KMS-11 (cell line): ENCODE results near the gene THSD8.
A peak's percentile ranks its signal among the peaks of the same experiment; 100 is the strongest.
"Not testable (repeated sequence)": the region's sequence is repeated elsewhere in the genome, so short reads cannot be mapped to it uniquely, and the experiment has no call there.

ENCODE experiments used
- H2AFZ ChIP-seq: fragments of 200-600 bp; sonication (generic); 2 replicates; pipeline ENCODE4 v1.6.1; 2016; ENCODE audit warnings: antibody characterized with exemption, mixed run types, low read depth
- H3K27ac ChIP-seq: fragments of 200-600 bp; sonication (generic); 2 replicates; pipeline ENCODE4 v1.6.1; 2016; ENCODE audit warnings: mild to moderate bottlenecking, mixed run types
- H3K27me3 ChIP-seq: fragments of 200-600 bp; sonication (generic); 2 replicates; pipeline ENCODE4 v1.6.1; 2017; ENCODE audit warnings: mild to moderate bottlenecking, low read depth, mixed run types, moderate library complexity; ENCODE audit not compliant: insufficient read depth
- H3K36me3 ChIP-seq: fragments of 200-600 bp; sonication (generic); 2 replicates; pipeline ENCODE4 v1.6.1; 2017; ENCODE audit warnings: mild to moderate bottlenecking, mixed run types; ENCODE audit not compliant: insufficient read depth
- H3K4me1 ChIP-seq: fragments of 200-600 bp; sonication (generic); 2 replicates; pipeline ENCODE4 v1.6.1; 2016; ENCODE audit warnings: mild to moderate bottlenecking, low read depth, mixed run types; ENCODE audit not compliant: poor library complexity, severe bottlenecking
- H3K4me2 ChIP-seq: fragments of 200-600 bp; sonication (generic); 2 replicates; pipeline ENCODE4 v1.7.0; 2016; ENCODE audit warnings: mild to moderate bottlenecking, mixed run types
- H3K4me3 ChIP-seq: fragments of 200-600 bp; sonication (generic); IDR thresholded peaks from 2 replicates; pipeline ENCODE4 v1.6.1; 2017; ENCODE audit warnings: low read depth, low read length, mixed read lengths; ENCODE audit not compliant: insufficient read depth
- H3K79me2 ChIP-seq: fragments of 200-600 bp; sonication (generic); 2 replicates; pipeline ENCODE4 v1.6.1; 2016; ENCODE audit warnings: low read depth, mixed run types; ENCODE audit not compliant: insufficient read depth
- H3K9ac ChIP-seq: fragments of 200-600 bp; sonication (generic); 2 replicates; pipeline ENCODE4 v1.6.1; 2016; ENCODE audit warnings: mild to moderate bottlenecking, mixed run types
- H4K20me1 ChIP-seq: fragments of 200-600 bp; sonication (generic); 2 replicates; pipeline ENCODE4 v1.6.1; 2016; ENCODE audit warnings: mild to moderate bottlenecking, mixed run types; ENCODE audit not compliant: insufficient read depth
- CTCF ChIP-seq: fragments of 200-600 bp; sonication (generic); conservative IDR thresholded peaks from 2 replicates; pipeline ENCODE4 v1.6.1; 2017; ENCODE audit warnings: low read depth, mild to moderate bottlenecking, antibody characterized with exemption, low read length, moderate library complexity, mixed read lengths

The THSD8 gene

GRCh38 chr19:12796146-12797071 lies 5.5 kb upstream of the THSD8 start:
- H4K20me1 ChIP-seq: no peaks in the 10 kb centered on the region
- peaks cover 19% of the 10 kb centered on the region for H3K79me2 ChIP-seq
- TF ChIP-seq CTCF: peak; percentile 89
- no peak overlapping the region for H3K27ac ChIP-seq
- H3K27me3 ChIP-seq: peaks cover 1% of the 10 kb centered on the region; the same call in 1 of the 2 replicates
- no peak overlapping the region for H3K4me3 ChIP-seq
- H3K4me1 ChIP-seq: peaks cover 22% of the 10 kb centered on the region
- peak overlapping the region; percentile 66; the same call in 1 of the 2 replicates for H2AFZ ChIP-seq
- no peaks in the 10 kb centered on the region for H3K36me3 ChIP-seq
- peak overlapping the region; percentile 53 for H3K4me2 ChIP-seq
- H3K9ac ChIP-seq: no peak overlapping the region

GRCh38 chr19:12797141-12797587 lies 4.7 kb upstream of the THSD8 start:
- Histone ChIP-seq H3K36me3 (no peaks in the 10 kb centered on the region), H3K9ac (no peak overlapping the region), H3K4me3 (no peak overlapping the region), H4K20me1 (no peaks in the 10 kb centered on the region), H3K4me2 (no peak overlapping the region), H3K79me2 (peaks cover 12% of the 10 kb centered on the region), H3K4me1 (peaks cover 22% of the 10 kb centered on the region), H3K27me3 (peaks cover 7% of the 10 kb centered on the region), H2AFZ (no peak overlapping the region), H3K27ac (no peak overlapping the region)
- TF ChIP-seq CTCF: no peak

- not testable (repeated sequence) for H3K27ac ChIP-seq, H4K20me1 ChIP-seq, H2AFZ ChIP-seq, H3K79me2 ChIP-seq, H3K9ac ChIP-seq, H3K4me3 ChIP-seq, H3K4me2 ChIP-seq, H3K36me3 ChIP-seq
- Histone ChIP-seq H3K27me3 (peaks cover 10% of the 10 kb centered on the region), H3K4me1 (peaks cover 22% of the 10 kb centered on the region)
These were observed 4.3 kb upstream of the THSD8 start for GRCh38 chr19:12797607-12798006.

GRCh38 chr19:12799742-12800465 lies 2.0 kb upstream of the THSD8 start:
- no peak for TF ChIP-seq CTCF
- Histone ChIP-seq H4K20me1 (no peaks in the 10 kb centered on the region), H3K27me3 (peaks cover 13% of the 10 kb centered on the region), H3K9ac (no peak overlapping the region), H3K4me2 (no peak overlapping the region), H3K4me3 (no peak overlapping the region), H3K36me3 (no peaks in the 10 kb centered on the region), H2AFZ (no peak overlapping the region), H3K27ac (no peak overlapping the region), H3K79me2 (no peaks in the 10 kb centered on the region), H3K4me1 (peaks cover 11% of the 10 kb centered on the region)
